ENCODE results near the gene CHRNA9.

The CHRNA9 gene

GRCh38 chr4:40347472-40347871, 12.3 kb downstream of the CHRNA9 start:
- DNase-seq (ENCODE audit: low spot score) = no peak

- no peak for DNase-seq (ENCODE audit: low spot score)
Observed at GRCh38 chr4:40348000-40348399, 12.9 kb downstream of the CHRNA9 start.

DNA sequence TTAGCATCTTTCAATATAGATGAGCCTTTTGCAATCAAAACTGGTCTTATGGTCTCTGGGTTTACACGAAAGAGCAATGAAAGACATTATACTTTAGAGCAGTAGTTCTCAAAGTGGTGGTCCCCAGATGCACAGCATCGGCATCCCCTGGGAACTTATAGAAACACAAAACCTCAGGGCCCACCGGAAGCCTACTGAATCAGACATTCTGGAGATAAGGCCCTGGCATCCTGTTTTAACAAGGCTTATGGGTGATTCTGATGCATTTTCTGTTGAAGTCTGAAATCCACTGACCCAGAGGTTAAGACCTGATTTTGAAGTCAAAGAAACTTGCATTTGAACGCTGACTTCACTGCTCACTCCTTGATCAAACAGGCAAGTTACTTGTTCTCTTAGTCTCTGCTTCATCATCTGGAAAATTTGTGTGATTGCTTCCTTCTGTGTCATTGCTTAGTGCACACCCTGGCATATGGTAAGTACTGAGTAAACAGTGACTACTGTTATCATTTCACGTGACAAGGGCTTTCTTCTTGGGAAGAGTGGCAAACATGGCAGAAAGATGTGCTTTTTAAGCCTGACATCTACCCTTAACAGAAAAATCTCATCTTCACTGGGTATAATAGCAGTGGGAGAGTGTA, 14.5 kb downstream of the CHRNA9 start:
- no peak for DNase-seq (ENCODE audit: low spot score)

- no peak for DNase-seq (ENCODE audit: low spot score)
Observed at GRCh38 chr4:40350627-40351227, 15.6 kb downstream of the CHRNA9 start.

GRCh38 chr4:40354158-40354557, 19.0 kb downstream of the CHRNA9 start:
- no peak for DNase-seq (ENCODE audit: low spot score)

DNA sequence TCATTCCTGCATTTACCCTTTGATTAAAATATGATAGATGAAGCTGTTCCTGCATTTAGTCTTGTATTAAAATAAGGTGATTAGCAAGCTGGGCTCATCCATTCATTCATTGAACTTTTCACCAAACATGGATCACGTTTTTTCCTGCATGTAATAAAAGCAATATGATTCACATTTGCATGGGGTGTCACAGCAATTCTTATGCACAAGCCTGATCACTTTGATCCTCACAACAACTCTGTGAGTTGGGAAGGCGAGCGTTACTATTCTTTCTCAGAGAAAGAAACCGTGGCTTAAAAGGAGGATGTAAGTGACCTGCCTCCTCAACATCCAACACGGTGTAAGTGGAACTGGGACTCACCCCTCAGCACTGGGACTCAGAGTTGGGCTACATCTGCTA, 20.0 kb downstream of the CHRNA9 start:
- no peak for DNase-seq (ENCODE audit: low spot score)

DNA sequence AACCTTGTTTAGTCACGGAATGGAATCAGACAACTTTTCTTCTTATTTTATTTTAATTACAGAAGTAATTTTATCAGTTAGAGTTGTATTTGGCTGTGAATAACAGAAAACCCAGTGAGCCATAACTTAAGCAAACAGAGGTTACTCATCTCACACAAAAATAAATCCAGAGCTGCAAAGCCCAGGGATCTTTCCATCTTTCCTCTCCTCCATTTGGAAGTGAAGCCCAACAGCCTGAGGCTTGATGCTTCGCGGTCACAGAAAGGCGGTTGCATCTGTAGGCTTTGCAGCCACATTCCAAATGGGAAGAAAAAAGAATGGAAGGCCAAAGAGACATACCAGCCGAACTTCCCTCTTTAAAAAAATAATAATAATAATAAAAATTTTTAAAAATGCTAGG, 22.6 kb downstream of the CHRNA9 start:
- no peak for DNase-seq (ENCODE audit: low spot score)

DNA sequence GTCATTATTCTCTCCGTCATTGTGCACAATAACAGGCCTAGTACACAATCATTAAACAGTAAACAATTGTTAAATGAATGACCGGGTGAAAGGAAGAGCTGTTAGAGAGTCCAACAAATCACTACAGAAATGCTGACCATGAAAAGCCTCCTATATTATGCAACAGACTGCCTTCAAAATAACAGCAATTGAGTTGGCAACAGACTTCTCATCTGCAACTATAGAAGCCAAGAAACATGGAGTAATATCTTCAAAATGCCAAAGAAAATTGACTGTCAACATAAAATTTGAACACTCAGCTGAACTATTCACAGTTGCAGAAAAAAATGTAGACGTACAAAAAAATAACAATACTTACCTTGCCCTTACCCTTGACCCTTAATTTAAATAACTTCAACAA, 26.2 kb downstream of the CHRNA9 start:
- no peak for DNase-seq (ENCODE audit: low spot score)

DNA sequence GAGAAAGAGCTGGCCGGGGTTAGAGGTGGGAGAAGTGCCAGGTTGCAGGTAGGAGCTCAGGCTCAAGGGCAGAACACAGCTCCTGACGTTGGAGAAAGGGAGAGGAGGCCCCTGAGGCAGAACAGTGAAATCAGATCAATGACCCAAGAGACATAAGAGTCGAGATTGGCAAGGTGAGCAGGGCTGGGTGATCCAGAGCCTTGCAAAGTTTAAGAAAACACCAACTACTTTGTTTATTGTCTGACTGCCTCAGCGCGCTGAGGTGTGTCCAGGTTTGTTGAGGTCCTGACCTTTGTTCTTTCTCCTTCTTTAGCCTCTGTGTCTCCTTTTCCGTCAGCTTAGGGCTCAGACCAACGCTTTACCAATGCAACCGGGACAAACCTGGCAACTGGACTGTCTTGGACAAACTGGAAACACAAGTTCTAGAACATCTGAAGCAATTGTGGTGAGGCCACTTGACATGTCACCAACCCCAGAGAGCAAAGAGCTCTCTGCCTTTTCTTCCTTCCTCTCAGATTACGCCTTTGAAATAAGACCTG, 28.3 kb downstream of the CHRNA9 start:
- DNase-seq (ENCODE audit: low spot score) = peak; percentile 25

GRCh38 chr4:40363945-40364344, 28.8 kb downstream of the CHRNA9 start:
- no peak for DNase-seq (ENCODE audit: low spot score)

DNA sequence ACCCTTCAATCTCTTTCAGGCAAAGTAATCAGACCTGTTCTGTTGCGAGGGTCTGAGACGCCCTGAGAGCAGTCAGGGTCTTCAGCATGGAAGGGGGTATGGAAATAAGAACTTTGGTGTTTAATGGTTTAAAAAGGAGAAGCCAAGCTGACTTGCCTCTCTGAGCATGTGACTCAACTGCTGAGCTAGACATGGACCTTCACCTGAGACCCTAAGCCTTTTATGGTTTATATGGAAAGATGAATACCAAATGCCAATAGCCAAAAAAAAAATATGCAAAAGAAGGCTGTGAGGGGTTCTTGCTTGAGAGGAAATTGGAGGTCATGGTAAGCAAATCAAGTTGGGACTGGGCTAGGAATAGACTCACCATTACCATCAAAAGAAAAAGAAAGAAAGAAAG, 30.6 kb downstream of the CHRNA9 start:
- no peak for DNase-seq (ENCODE audit: low spot score)

DNA sequence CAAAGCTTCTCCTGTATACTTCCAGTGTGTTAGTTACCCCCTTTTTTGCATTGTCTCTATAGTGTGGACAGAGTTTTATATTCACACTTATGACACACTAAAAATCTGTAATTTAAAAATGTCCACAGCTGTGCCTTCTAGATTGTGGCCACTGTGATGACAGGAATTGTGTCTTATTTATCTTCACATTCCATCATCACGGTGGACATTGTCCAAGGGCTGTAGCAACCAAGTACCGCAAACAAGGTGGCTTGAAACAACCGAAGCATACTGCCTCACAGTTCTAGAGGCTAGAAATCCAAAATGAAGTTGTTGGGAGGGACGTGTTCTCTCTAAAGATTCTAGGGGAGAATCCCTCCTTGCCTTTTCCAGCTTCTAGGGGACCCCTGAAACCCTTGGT, 32.3 kb downstream of the CHRNA9 start:
- DNase-seq (ENCODE audit: low spot score) = peak; percentile 43

- DNase-seq (ENCODE audit: low spot score) = peak; percentile 38
Observed at GRCh38 chr4:40369437-40370274, 34.5 kb downstream of the CHRNA9 start.

- no peak for DNase-seq (ENCODE audit: low spot score)
Observed at GRCh38 chr4:40372651-40373050, 37.5 kb downstream of the CHRNA9 start.

DNA sequence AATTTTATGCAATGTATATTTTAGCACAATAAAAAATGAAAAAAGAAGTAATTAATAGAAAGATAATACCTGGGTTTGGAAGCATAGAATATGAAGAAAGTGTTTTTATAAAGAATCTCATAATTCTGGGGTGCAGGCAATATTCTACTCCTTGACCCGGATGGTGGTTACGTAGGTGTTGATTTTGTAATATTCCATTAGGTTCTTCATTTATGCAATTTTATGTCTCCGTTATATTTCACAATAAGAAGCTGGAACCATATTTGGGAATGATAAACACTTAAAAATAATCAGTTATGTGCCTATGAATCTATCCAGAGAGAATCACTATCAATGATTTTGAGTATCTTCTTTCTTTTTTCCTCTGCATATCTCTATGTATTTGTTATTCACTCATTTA, 38.5 kb downstream of the CHRNA9 start:
- no peak for DNase-seq (ENCODE audit: low spot score)

- DNase-seq (ENCODE audit: low spot score) = no peak
Observed at GRCh38 chr4:40375095-40375494, 40.0 kb downstream of the CHRNA9 start.

GRCh38 chr4:40375620-40376019, 40.5 kb downstream of the CHRNA9 start:
- no peak for DNase-seq (ENCODE audit: low spot score)

DNA sequence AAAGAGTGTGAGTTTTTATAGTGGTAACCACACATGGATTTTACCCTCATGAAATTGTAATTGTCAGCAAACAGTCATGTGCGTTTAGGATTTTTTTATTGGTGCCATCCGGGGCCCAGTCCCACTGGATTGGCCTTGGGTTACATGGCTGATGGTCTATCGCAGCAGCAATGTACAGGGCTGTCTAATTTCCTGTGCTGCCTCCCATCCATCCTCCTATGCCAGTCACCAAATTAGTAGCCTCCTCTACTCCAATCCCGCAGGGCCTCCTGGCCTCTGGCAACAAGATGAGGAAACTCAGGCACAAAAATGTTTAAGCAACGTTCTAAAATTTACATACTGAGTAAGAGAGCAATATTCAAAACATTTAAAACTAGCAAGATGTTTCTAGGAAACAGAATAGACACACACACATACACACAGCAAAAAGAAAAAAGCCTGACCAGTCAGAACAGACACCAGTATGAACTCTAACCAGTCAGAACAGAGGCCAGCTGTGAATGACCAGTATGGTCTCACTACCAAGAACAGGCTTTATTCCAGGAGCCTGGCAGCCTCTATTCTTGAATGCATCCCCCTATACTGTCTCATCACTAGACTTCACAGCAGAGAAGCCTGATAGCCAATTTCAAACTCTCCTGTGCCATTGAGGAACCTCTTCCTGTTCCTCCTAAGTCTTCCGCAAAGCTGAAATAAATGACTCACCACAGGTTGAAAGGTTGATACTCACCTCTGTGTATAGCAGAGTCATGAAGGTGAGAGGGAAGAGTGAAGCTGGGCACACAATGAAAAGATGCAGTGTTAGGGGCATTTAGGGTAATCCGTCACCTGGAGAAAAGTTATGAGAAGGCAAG, 42.6 kb downstream of the CHRNA9 start:
- DNase-seq (ENCODE audit: low spot score) = no peak

DNA sequence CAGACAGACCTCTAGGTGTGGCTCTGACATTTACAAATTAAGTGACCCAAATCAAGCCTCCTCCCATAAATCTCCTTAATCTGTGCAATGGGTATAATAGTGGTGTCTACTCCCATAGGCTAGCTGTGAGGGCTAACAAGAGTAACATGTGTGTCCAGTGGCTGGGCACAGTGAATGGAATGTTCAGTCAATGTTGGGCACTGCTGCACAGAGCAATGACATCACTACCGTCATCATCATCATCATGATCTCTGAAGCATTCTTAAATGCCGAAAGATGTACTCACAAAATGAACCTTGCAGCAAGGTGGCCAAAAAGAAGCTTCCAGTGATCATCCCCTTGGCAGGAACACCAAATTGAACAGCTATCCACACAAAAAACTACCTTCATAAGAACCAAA, 43.5 kb downstream of the CHRNA9 start:
- DNase-seq (ENCODE audit: low spot score) = no peak

GRCh38 chr4:40379248-40379647, 44.1 kb downstream of the CHRNA9 start:
- DNase-seq (ENCODE audit: low spot score) = no peak

GRCh38 chr4:40380647-40381046, 45.5 kb downstream of the CHRNA9 start:
- no peak for DNase-seq (ENCODE audit: low spot score)

DNA sequence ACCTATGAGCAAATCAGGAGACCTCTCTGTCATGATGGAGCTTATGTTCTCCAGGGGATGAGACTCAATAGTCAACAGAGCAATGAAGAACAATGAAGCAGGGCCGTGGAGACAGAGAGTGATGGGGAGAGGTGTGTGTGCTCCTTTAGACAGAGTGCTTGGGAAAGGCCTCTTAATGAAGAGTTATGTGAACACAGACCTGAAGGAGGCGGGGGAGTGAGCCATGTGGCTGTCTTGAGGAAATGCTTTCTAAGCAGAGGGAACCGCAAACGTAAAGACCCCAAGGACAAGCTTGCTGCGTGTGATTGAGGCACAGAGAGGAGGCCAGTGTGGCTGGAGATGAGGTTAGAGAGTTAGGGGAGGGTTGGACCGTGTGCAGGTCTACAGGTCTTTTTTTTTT, 53.1 kb downstream of the CHRNA9 start:
- no peak for DNase-seq (ENCODE audit: low spot score)
